ENCODE data around the gene PSAT1. TPM values are rescaled to one million over a fixed set of nuclear protein-coding genes. Genes with fewer than 3 reads are reported as not detected.

The PSAT1 gene
- total RNA-seq, 1 experiment from 2014 or later, result 215 TPM

- Mint-ChIP-seq H3K27ac (peak overlapping the region in 1 of 3 experiments; percentile 32; a peak in 1 of 7 replicates), H3K4me1 (no peaks in the 10 kb centered on the region), H3K9me3 (no peaks in the 10 kb centered on the region), H3K27me3 (ENCODE audit: low read depth) (no peaks in the 10 kb centered on the region), H3K4me3 (no peak overlapping the region), H3K36me3 (ENCODE audit: insufficient read depth in 1 of 3, low read depth in 3 of 3) (peaks cover 22 to 59% (median 59%) of the 10 kb centered on the region in 3 experiments; a peak in 6 of 7 replicates)
- Histone ChIP-seq H2BK15ac (ENCODE audit: low read depth, low read length) (no peak overlapping the region), H3K18ac (ENCODE audit: insufficient read length, low read depth, low read length) (no peak overlapping the region), H3K9ac (ENCODE audit: extremely low read depth, insufficient read length, low read length) (no peak overlapping the region), H3K79me1 (ENCODE audit: insufficient read depth, low read depth, low read length, poor library complexity, severe bottlenecking) (no peaks in the 10 kb centered on the region), H2AFZ (ENCODE audit: low read length) (no peak overlapping the region), H3K27ac (ENCODE audit: insufficient read length, low read depth, low read length) (no peak overlapping the region), H2BK20ac (ENCODE audit: low read depth, low read length, poor library complexity, severe bottlenecking) (no peak overlapping the region), H3K14ac (ENCODE audit: insufficient read depth, low read length) (no peak overlapping the region), H3T11ph (ENCODE audit: low read length) (no peak overlapping the region), H3K4ac (ENCODE audit: low read depth, low read length) (no peak overlapping the region), H3K79me2 (ENCODE audit: insufficient read depth, low read length) (no peaks in the 10 kb centered on the region), H4K8ac (replicated peaks; ENCODE audit: insufficient read length, low read depth, low read length) (no peak overlapping the region), H3K4me1 (ENCODE audit: insufficient read depth, low read length) (no peaks in the 10 kb centered on the region), H3K56ac (ENCODE audit: insufficient read length, low read depth, low read length) (no peak overlapping the region), H3K9me3 (ENCODE audit: control insufficient read depth, low read depth, low read length) (no peaks in the 10 kb centered on the region), H3K23ac (ENCODE audit: insufficient read length, low read depth, low read length) (no peak overlapping the region), H3K27me3 (ENCODE audit: insufficient read depth, low read length) (no peaks in the 10 kb centered on the region), H4K20me1 (ENCODE audit: control insufficient read depth, insufficient read depth, insufficient read length) (no peaks in the 10 kb centered on the region), H2BK12ac (ENCODE audit: insufficient read length, low read depth, low read length) (no peak overlapping the region), H2BK120ac (ENCODE audit: low read depth, low read length, poor library complexity, severe bottlenecking) (no peak overlapping the region), H2AK5ac (ENCODE audit: insufficient read length, low read length) (no peak overlapping the region), H3K23me2 (ENCODE audit: insufficient read length, low read depth, low read length, poor library complexity, severe bottlenecking) (no peaks in the 10 kb centered on the region), H4K91ac (ENCODE audit: insufficient read length, low read depth, low read length) (no peak overlapping the region), H4K5ac (ENCODE audit: insufficient read length, low read depth, low read length) (no peak overlapping the region), H2BK5ac (ENCODE audit: insufficient read length, low read length) (no peak overlapping the region), H3K4me2 (ENCODE audit: insufficient read depth, insufficient read length, low read length) (no peak overlapping the region)
- DNase-seq, result no peak
- WGBS (ENCODE audit: extremely low coverage, insufficient read length, low lambda C conversion rate), result no CpG with 5 or more reads among the region's 4 CpGs
- TF ChIP-seq CTCF (conservative IDR thresholded peaks at IDR 0.05), result no peak
Observed at GRCh38 chr9:78267889-78268288, 29.0 kb upstream of the PSAT1 start.
